Renal pelvis (tissue), 4 donors: Measurements from ENCODE around the gene DAAM1. TPM values are rescaled to one million over a fixed set of nuclear protein-coding genes. Genes with fewer than 3 reads are reported as not detected.

ENCODE experiments used
- DNase-seq: peaks from one replicate; pipeline ENCODE4 v3.0.0-alpha.2; 2013
- polyA plus RNA-seq, 3 donors: library from polyadenylated mRNA; unstranded; fragments of 120-200 nt; gene quantifications; one replicate each; pipeline ENCODE4 v1.2.1, GENCODE V29; 2013; ENCODE audit not compliant: insufficient read length in 3 of 3

Gene DAAM1
- polyA plus RNA-seq, 3 donors: 46.6 to 51.4 (median 50.0) TPM

DNA sequence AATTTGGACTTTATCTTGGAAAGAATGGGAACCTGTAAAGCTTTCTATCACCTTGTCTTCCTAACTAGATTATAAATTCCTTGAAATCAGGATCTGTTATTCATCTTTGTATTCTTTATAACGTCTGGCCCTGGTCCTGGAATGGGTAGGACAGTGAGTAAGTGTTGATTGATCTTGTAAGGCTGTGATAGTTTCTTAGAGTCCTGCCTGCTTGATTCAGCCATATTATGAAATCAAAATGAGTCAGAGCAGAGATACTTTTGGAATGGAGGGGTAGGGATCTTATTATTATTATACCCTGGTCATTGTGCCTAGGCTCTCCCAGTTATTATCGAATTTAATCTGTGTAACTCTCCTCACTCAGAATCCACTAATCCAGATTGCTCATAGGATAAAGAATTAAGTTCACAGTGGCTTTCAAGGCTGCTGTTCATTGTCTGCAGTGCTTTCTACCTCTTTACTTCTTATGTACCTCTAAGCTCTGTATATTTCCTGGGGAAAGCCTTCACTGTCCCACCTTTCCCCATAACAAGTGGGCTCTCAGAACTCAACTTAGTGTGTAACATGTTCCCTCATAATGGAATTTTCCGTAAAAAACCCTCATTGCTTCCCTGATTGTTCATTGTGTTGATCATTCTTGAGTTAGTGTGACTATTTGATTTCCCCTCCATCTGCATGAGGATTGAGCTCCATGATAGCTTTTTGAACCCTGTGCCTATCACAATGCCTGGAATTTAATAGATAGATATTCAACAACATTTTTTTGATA, 93.3 kb downstream of the DAAM1 start:
- no peak for DNase-seq

- no peak for DNase-seq
These were observed 93.9 kb downstream of the DAAM1 start for GRCh38 chr14:59282378-59282765.

- no peak for DNase-seq
These were observed 94.9 kb downstream of the DAAM1 start for GRCh38 chr14:59283361-59283760.

GRCh38 chr14:59284059-59284458, 95.6 kb downstream of the DAAM1 start:
- no peak for DNase-seq

- no peak for DNase-seq
These were observed 103.6 kb downstream of the DAAM1 start for GRCh38 chr14:59292028-59292427.

GRCh38 chr14:59292921-59293534, 104.6 kb downstream of the DAAM1 start:
- no peak for DNase-seq

GRCh38 chr14:59293935-59294661, 105.6 kb downstream of the DAAM1 start:
- DNase-seq: no peak

GRCh38 chr14:59294662-59294992, 106.2 kb downstream of the DAAM1 start:
- DNase-seq: no peak

DNA sequence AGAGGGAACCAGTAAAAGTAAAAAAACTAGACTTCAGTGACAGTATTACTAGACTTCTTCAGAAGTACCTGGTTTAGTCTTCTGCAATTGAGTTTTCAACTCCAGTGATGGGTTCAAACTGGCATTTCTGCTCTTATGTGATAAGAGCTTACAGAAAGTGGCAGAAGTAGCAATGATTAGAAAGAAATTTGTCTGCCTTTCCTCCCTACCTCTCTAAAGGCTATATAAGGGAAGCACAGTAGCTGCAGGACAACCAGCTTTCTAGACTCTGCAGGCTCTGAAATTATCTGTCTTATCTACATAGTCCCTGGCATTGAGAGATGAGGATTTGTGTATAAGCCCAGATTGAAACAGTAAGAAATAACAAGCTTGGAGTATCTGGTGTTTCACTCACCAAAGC, 107.5 kb downstream of the DAAM1 start:
- no peak for DNase-seq

- DNase-seq: no peak
These were observed 108.0 kb downstream of the DAAM1 start for GRCh38 chr14:59296508-59296907.

DNA sequence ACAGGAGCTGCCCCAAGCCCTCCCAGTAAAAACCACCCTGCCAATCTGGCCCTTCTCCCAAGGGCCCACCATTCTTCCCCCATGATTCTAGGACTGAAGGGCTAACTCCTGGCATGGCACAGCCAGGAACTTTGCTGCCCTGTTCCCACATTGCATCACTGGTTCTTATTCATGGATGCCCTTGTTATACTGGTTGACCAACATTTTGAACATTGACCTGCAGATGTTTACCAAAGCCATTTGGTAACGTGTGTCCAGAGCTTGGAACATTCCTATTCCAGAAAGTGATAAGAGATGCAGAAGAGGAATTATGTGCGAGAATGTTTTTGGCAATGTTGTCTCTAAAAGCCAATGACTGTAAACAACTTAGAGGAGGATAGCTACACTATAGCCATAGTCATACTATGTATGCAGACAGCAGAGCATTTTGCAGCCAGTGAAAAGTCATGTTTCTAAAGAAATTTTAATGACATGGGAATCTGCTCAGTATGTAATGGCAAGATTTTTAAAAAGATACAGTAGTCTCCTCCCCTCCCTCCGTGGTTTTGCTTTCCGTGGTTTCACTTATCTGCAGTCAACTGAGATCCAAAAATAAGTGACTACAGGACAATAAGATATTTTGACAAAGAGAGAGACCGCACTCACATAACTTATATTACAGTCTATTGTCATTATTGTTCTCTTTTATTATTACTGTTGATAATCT, 108.8 kb downstream of the DAAM1 start:
- no peak for DNase-seq

DNA sequence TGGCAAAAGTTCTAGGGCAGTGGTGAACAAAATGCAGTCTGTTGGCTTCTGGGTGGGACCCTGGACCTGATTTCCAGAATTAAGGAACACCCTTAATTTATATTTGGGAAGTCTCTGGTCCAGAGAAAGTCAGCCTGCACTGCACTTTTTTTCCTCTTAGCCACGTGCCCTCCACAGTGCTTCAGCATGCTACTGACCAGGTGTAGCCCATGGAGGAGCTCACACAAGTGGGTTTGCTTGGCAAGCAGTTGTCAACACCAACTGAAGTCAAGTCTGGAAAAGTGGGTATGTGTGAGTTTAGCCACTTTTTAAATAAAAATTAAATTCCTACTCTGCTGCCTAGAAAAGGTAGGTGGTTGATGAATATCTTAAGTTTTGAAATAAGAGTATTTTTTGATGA, 111.3 kb downstream of the DAAM1 start:
- no peak for DNase-seq

- no peak for DNase-seq
These were observed 112.9 kb downstream of the DAAM1 start for GRCh38 chr14:59301354-59301753.

DNA sequence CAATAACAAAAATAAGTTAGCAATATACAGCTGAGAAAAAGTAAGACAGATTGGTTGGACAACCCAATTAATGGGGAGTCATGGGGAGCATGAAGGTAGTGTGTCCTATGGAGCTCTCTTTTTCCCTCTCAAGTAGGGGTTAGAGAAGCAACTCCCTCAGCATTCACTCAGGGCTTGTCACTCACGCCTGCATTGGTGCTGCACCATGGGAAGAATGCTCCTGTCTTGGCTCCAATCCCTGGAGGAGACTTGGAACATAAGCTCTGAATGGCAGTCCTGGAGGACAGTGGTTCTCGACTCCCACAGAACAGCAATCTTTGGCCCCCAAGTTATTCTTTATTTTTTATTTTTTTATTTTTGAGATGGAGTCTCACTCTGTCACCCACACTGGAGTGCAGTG, 113.8 kb downstream of the DAAM1 start:
- DNase-seq: no peak

- DNase-seq: no peak
These were observed 114.7 kb downstream of the DAAM1 start for GRCh38 chr14:59303216-59303615.

DNA sequence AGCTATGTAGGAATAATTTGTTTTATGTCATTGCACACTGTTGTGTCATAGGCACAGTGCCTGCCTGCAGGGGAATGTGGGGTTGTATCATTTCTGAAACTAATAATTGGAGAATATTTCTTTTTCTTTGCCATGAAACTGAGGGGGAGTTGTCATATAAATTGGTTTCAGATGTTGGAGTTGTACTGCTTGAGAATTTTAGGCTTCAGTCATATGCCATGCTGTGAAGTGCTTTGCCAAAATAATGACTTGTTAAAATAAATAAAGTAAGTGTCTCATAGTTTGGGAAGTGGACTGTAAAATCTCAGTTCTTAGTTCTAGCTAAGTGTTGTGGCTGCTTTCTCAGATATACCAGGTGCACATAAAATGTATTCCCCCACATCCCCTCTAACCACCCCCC, 116.8 kb downstream of the DAAM1 start:
- no peak for DNase-seq

GRCh38 chr14:59305836-59306555, 117.5 kb downstream of the DAAM1 start:
- no peak for DNase-seq

- DNase-seq: no peak
These were observed 118.3 kb downstream of the DAAM1 start for GRCh38 chr14:59306775-59307174.

GRCh38 chr14:59308086-59308485, 119.6 kb downstream of the DAAM1 start:
- no peak for DNase-seq

DNA sequence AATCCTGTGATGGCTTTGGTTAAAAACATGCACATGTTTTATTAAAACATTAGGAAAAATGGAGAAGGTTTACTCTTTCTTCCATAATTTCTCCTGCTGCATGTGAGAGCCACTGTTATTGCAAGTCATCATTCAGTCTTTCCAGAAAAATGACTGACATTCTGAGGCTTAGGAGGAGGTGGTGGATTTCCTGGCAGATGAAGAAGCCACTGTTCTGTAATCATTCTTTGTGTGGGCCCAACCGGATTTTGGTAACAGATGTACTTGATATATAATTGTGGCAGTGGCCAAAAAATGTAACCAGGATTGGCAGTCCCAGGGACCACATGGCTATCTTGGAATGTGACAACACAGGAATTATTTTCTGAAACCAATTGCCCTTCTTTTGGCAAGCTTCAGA, 120.2 kb downstream of the DAAM1 start:
- DNase-seq: no peak

DNA sequence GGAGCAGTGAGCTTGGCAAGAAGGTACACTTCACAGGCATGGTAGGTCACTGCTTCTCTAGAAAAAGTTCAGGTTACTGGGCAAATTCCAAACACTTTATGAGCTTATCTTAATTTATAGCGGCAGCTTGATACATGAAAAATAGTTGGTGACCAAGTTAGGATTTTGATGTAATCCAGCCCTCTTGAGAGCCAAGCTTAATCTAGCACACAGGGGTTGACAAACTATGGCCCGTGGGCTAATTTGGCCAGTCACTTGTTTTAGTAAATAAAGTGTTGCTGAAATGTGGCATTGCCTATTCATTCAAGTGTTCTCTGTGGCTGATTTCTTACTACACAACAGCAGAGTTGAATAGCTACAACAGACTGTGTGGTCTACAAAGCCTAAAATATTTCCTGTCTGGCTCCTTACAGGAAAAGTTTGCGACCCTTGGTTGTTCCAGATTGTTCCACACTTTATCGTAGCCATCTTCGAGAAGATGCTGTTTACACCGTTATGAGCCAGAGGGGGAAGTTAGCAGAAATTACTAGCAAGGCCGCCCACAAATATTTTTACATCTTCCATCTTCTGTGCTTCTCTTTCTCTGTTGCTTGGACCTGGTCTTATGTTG, 120.9 kb downstream of the DAAM1 start:
- DNase-seq: no peak

DNA sequence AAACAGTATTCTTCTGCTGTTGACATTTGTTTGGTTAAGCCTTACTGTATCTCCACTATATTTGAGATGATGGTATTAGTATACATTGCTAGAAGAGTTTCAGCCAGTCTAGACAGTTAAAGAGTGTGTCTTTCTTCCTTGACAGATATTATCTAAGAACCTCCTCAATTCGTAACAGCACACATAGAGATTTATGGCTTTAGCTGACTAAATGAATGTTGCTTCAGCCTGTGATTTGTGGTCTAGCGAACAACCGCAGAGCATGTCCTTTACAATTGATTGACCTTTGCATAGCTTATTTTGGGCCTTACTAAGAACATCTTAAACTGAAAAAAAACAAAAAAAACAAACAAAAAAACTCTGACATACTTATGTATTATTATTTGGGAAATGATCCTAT, 122.2 kb downstream of the DAAM1 start:
- no peak for DNase-seq
